HFF-Myc (cell line): ENCODE data around the gene TRAF3.

ENCODE experiments used
- DNase-seq: peaks from one replicate; pipeline ENCODE4 v3.0.0-alpha.2; 2011; ENCODE audit warnings: low read depth; ENCODE audit errors: extremely low read depth
- H3K4me3 ChIP-seq: replicated peaks from 2 replicates; pipeline ENCODE4 v1.5.1; 2011; ENCODE audit warnings: low read depth, mild to moderate bottlenecking, control low read depth, low read length
- TF ChIP-seq, protein P1 (sequence below): IDR thresholded peaks from 2 replicates; pipeline ENCODE4 v1.5.1; 2012; ENCODE audit warnings: mild to moderate bottlenecking, low read depth, low read length, control low read depth; ENCODE audit errors: missing control alignments

The TRAF3 gene

DNA sequence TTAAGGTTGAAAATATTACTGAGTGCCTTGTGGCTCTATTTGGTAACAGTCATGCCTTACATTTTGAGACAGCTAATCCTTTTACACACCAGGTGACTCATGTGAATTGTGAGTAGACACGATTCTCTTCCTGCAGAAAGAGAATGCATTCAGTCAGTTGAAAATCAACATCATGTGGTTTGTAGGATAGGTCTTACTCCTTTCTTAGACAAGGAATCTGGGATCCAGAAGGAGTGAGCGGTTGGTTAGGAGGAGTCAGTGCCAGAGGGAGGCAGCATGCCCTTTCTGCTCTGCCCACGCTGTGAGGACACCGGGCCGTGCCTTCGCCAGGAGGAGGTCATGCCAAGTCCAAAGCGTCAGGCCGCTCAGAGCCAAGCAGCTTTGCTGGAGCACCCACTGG is 47.6 kb downstream of the TRAF3 start:
- TF ChIP-seq, protein P1, sequence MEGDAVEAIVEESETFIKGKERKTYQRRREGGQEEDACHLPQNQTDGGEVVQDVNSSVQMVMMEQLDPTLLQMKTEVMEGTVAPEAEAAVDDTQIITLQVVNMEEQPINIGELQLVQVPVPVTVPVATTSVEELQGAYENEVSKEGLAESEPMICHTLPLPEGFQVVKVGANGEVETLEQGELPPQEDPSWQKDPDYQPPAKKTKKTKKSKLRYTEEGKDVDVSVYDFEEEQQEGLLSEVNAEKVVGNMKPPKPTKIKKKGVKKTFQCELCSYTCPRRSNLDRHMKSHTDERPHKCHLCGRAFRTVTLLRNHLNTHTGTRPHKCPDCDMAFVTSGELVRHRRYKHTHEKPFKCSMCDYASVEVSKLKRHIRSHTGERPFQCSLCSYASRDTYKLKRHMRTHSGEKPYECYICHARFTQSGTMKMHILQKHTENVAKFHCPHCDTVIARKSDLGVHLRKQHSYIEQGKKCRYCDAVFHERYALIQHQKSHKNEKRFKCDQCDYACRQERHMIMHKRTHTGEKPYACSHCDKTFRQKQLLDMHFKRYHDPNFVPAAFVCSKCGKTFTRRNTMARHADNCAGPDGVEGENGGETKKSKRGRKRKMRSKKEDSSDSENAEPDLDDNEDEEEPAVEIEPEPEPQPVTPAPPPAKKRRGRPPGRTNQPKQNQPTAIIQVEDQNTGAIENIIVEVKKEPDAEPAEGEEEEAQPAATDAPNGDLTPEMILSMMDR, result no peak
- DNase-seq, result no peak
- H3K4me3 ChIP-seq, result no peak overlapping the region

DNA sequence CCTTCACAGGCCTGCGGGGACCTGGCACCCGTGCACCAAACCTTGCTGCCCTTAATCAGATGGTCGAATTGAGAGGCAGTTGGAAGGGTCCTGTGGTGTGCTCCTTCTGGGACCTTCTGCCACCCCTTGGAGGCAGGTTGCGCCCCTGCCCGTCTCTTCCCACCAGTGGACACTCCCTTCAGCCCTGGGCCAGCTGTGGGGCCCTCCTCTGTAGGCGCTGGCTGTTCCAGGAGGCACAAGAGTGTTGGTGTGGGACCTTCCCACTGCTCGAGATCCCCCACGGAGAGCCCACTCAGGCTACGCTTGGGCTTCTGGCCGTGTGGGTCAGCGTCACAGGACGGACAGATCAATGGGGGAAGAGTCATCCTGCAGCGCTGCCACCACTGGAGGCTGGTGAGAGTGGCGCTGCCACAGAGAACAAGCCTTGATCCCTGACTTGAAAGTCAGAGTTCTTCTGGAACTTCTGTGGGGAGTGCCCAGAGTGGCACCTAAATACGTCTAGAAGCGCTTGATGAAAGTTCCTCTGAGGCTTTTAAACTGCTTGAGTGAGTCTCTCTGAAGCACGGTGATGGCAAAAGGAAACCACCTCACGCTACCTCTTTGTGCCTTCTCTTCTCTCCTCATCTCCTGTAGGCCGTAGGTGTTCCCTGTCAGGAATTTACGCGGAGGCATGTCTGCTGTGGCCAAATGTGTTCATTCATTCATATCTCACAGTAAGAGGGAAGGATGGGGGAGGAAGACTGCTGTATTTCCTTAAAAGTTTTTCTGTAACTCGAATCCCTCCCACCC is 48.3 kb downstream of the TRAF3 start:
- DNase-seq, result no peak
- TF ChIP-seq, protein P1, result no peak
- H3K4me3 ChIP-seq, result no peak overlapping the region

DNA sequence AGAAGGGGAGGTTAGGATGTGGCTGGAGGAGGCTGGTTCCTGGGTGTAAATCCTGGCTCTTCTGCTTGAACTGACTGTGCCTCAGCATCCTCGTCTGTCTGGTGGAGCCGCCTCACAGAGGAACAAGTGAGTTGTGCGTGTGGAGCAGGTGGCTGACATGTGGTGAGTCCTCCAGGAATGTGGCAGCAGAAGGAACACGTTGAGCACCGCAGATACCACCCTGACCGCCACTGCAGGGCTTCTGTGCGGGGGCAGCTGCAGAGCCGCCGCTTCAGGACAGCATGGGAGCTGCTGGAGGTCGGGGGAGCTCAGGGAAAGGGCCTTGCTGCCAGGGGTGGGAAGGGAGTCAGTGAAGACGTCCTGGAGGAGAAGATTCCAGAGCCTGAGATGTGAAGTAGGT is 48.9 kb downstream of the TRAF3 start:
- DNase-seq, result no peak
- no peak overlapping the region for H3K4me3 ChIP-seq
- TF ChIP-seq, protein P1, result no peak

DNA sequence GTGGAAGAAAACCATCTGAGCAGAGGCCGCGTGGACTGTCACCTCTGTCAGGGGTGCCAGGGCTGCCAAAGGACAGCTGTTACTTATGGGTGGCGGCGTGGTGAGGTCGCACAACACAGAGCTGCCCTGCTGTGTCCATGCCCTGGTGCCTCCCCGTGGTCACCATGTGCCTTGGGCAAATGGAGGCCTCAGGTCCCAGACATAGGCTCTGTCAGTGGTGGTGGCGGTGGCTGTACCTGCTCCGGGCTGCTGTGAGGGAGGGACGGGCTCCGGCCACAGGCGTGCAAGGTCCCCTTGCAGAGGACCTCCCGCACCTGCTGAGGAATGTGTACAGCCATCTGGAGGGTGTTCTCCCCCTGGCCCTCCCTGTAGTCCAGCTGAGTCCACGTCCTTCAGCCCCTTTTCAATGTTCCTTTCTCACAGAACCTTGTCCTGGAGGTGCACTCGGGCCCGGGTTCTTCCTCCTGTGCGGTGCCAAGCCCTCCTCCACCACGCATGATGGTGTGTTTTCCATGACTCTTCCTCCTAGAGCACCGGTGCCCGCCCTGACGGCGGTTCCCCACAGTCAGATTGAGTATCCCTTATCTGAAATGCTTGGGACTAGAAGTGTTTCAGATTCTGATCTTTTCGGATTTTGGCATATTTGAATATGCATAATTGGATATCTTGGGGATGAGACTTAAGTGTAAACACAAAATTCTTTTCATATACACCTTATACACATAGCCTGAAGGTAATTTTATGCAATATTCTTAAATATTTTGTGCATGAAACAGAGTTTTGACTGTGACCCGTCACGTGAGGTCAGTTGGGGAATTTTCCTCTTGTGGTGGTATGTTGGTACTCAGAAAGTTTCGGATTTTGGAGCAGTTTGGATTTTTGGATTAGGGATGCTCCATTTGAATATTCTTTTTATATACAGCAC is 49.8 kb downstream of the TRAF3 start:
- H3K4me3 ChIP-seq, result no peak overlapping the region
- TF ChIP-seq, protein P1, result no peak
- no peak for DNase-seq

DNA sequence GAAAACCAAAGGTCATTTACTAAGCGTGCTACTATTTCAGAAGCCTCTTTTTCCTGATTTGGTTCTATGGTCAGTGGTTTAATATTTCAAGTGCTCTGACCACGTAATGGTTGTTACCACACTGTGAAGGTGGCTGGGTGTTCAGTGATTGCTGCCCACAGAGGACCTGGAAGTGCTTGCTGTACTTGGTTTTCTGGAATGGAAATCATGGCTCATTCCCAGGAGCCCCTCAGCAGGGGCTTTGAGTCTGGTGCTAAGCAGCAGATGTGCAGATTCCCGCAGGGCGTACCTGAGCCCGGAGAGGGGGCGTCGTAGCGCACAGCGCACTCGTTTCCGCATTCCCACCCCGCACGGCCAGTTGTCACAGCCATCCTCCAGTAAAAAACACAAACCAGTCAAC is 50.5 kb downstream of the TRAF3 start:
- no peak for DNase-seq
- no peak overlapping the region for H3K4me3 ChIP-seq
- TF ChIP-seq, protein P1, result no peak

DNA sequence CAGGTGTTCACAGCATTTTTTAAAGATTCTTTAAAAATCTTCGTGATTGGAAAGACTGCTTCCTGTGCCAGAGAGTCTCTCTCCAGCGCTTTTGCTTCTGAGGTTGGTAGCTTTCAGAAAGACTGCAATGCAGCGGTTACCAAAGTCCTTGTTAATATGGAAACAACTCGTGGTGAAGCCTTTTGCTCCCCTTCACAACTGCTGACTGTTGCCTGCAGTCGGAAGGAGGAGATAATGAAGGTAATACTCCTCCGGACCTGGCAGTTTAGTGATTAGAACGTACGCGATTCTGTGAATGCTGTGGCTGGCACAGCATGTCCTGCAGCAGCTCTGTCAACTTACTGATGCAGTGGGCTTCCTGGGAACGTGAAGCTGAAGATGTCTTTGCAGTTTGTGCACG is 50.9 kb downstream of the TRAF3 start:
- TF ChIP-seq, protein P1, result no peak
- no peak for DNase-seq
- H3K4me3 ChIP-seq, result no peak overlapping the region
